IMR-90 (cell line): ENCODE results near the gene PLA2G15. TPM values are rescaled to one million over a fixed set of nuclear protein-coding genes. Genes with fewer than 3 reads are reported as not detected.
A peak's percentile ranks its signal among the peaks of the same experiment; 100 is the strongest.

Experiments
- ATAC-seq: fragments of 200-7000 bp; cut with Tn5 transposase; 2 replicates; pipeline ENCODE4 v1.9.1; 2020; ENCODE audit warnings: low read depth, mild to moderate bottlenecking, moderate library complexity
- BruUV-seq: library from RNA; stranded (reverse); fragments of 400-500 nt; replicated peaks from 2 replicates; lab custom pipeline; 2021; lab: Mats Ljungman, UMichigan
- CTCF ChIA-PET: fragments of 300-600 bp; formaldehyde crosslinking; extraction: SDS; loops from one replicate; lab custom pipeline; 2021; ENCODE audit warnings: antibody characterized with exemption; lab: Yijun Ruan, JAX
- POLR2A ChIA-PET: fragments of 300-600 bp; sonication (Branson Sonifier 250); formaldehyde crosslinking; loops from one replicate; lab custom pipeline; 2022; ENCODE audit warnings: antibody characterized with exemption; ENCODE audit not compliant: unreplicated experiment; lab: Charles Lee
- DNase-seq: peaks from one replicate; pipeline ENCODE4 v3.0.0; 2013
- H2AFZ ChIP-seq: replicated peaks from 2 replicates; pipeline ENCODE3; 2013; ENCODE audit warnings: low read length, mild to moderate bottlenecking; ENCODE audit not compliant: poor library complexity
- H2AK5ac ChIP-seq: 2 replicates; pipeline ENCODE4 v1.6.1; 2013; ENCODE audit warnings: low read depth, low read length, inconsistent platforms
- H2AK9ac ChIP-seq: replicated peaks from 2 replicates; pipeline ENCODE3; 2013; ENCODE audit warnings: mild to moderate bottlenecking, low read depth, low read length, moderate library complexity; ENCODE audit not compliant: poor library complexity
- H2BK120ac ChIP-seq: 2 replicates; pipeline ENCODE4 v1.6.1; 2013; ENCODE audit warnings: low read depth, low read length, inconsistent platforms
- H2BK15ac ChIP-seq: 3 replicates; pipeline ENCODE4 v1.6.1; 2013; ENCODE audit warnings: low read depth, low read length, inconsistent platforms
- H2BK20ac ChIP-seq: 2 replicates; pipeline ENCODE4 v1.6.1; 2013; ENCODE audit warnings: low read depth, mild to moderate bottlenecking, inconsistent platforms, low read length, moderate library complexity
- H2BK5ac ChIP-seq: 2 replicates; pipeline ENCODE4 v1.6.1; 2013; ENCODE audit warnings: mild to moderate bottlenecking, low read depth, low read length, inconsistent platforms; ENCODE audit not compliant: poor library complexity, severe bottlenecking
- H3K14ac ChIP-seq: replicated peaks from 2 replicates; pipeline ENCODE4 v1.6.1; 2013; ENCODE audit warnings: low read depth, low read length, inconsistent platforms
- H3K18ac ChIP-seq: 2 replicates; pipeline ENCODE4 v1.6.1; 2013; ENCODE audit warnings: low read depth, low read length, control low read depth
- H3K23ac ChIP-seq: 2 replicates; pipeline ENCODE4 v1.6.1; 2013; ENCODE audit warnings: low read depth, low read length, inconsistent platforms
- H3K27ac ChIP-seq: 2 replicates; pipeline ENCODE4 v1.5.1; 2013; ENCODE audit warnings: mild to moderate bottlenecking, control low read depth, low read length; ENCODE audit not compliant: insufficient read depth
- H3K27me3 ChIP-seq: 2 replicates; pipeline ENCODE4 v1.6.1; 2013; ENCODE audit warnings: low read length; ENCODE audit not compliant: control insufficient read depth, insufficient read depth
- H3K36me3 ChIP-seq: 2 replicates; pipeline ENCODE4 v1.6.1; 2013; ENCODE audit warnings: low read length, mixed read lengths; ENCODE audit not compliant: control insufficient read depth, insufficient read depth
- H3K4ac ChIP-seq: 2 replicates; pipeline ENCODE4 v1.6.1; 2013; ENCODE audit warnings: low read depth, low read length, inconsistent platforms
- H3K4me1 ChIP-seq: 2 replicates; pipeline ENCODE4 v1.6.1; 2013; ENCODE audit warnings: low read length, mixed read lengths; ENCODE audit not compliant: control insufficient read depth, insufficient read depth
- H3K4me2 ChIP-seq: 2 replicates; pipeline ENCODE4 v1.6.1; 2013; ENCODE audit warnings: low read depth, mild to moderate bottlenecking, control low read depth, low read length, moderate library complexity
- H3K4me3 ChIP-seq: 2 replicates; pipeline ENCODE4 v1.5.1; 2013; ENCODE audit warnings: low read depth, mild to moderate bottlenecking, control low read depth, low read length, moderate library complexity; ENCODE audit not compliant: insufficient read depth
- H3K56ac ChIP-seq: 2 replicates; pipeline ENCODE4 v1.6.1; 2013; ENCODE audit warnings: low read length, inconsistent platforms; ENCODE audit not compliant: insufficient read depth; ENCODE audit errors: extremely low read depth
- H3K79me1 ChIP-seq, 2 experiments: 2 replicates each; pipeline ENCODE4 v1.6.1; 2013; ENCODE audit warnings: low read length in 2 of 2, inconsistent platforms in 1 of 2, low read depth in 1 of 2
- H3K9ac ChIP-seq: 2 replicates; pipeline ENCODE4 v1.6.1; 2013; ENCODE audit warnings: low read depth, low read length, control low read depth
- H3K9me1 ChIP-seq: 2 replicates; pipeline ENCODE4 v1.6.1; 2013; ENCODE audit warnings: low read length, inconsistent platforms; ENCODE audit not compliant: insufficient read depth
- H3K9me3 ChIP-seq: 2 replicates; pipeline ENCODE4 v1.6.1; 2013; ENCODE audit warnings: low read length; ENCODE audit not compliant: control insufficient read depth, insufficient read depth
- H4K20me1 ChIP-seq: 2 replicates; pipeline ENCODE4 v1.6.1; 2013; ENCODE audit warnings: low read length, inconsistent platforms; ENCODE audit not compliant: insufficient read depth
- H4K5ac ChIP-seq: 2 replicates; pipeline ENCODE4 v1.6.1; 2013; ENCODE audit warnings: mild to moderate bottlenecking, low read depth, low read length, control low read depth
- H4K8ac ChIP-seq, 2 experiments: 2 replicates each; pipeline ENCODE4 v1.6.1; 2013; ENCODE audit warnings: low read depth in 2 of 2, low read length in 2 of 2, control low read depth in 1 of 2, inconsistent platforms in 1 of 2
- H4K91ac ChIP-seq: 2 replicates; pipeline ENCODE4 v1.6.1; 2013; ENCODE audit warnings: low read depth, low read length, inconsistent platforms; ENCODE audit not compliant: insufficient read depth
- MAZ ChIP-seq: IDR thresholded peaks from 2 replicates; pipeline ENCODE4 v1.6.1; 2012; ENCODE audit warnings: low read depth, mild to moderate bottlenecking, low read length, improper control_type of control experiment, moderate library complexity, borderline replicate concordance
- MXI1 ChIP-seq: IDR thresholded peaks from 2 replicates; pipeline ENCODE4 v1.6.1; 2012; ENCODE audit warnings: low read depth, mild to moderate bottlenecking, low read length, moderate library complexity, borderline replicate concordance
- WGBS, 2 experiments: methylation state at CpG; one replicate each; pipeline versions ENCODE4 v1.1.5 to v1.1.7; 2013; ENCODE audit warnings: missing lambda C conversion rate in 2 of 2; ENCODE audit not compliant: insufficient read length in 1 of 2; ENCODE audit errors: extremely low coverage in 2 of 2; 5-methylcytosine and 5-hydroxymethylcytosine counted together
- dilution Hi-C: fragments of 300-500 bp; cut with HindIII; formaldehyde crosslinking; loops from one replicate; pipeline ENCODE4 v1.14.3; 2018; ENCODE audit warnings: low sequenced_read_pairs; ENCODE audit not compliant: unreplicated experiment
- in situ Hi-C: fragments of 300-500 bp; cut with MboI; formaldehyde crosslinking; loops from 3 replicates; pipeline ENCODE4 v1.14.3; 2019; ENCODE audit warnings: low sequenced_read_pairs, inconsistent platforms, mixed read lengths
- intact Hi-C: fragments of 100-400 bp; cut with micrococcal nuclease; formaldehyde crosslinking; loops from 2 replicates; pipeline ENCODE4 v1.10.0; 2022
- polyA plus RNA-seq, 3 experiments: library from polyadenylated mRNA; depleted of rRNA; stranded (reverse); fragments of >200 nt; gene quantifications; 2 replicates each; pipeline ENCODE4 v1.2.3, GENCODE V29; 2012; ENCODE audit warnings: low replicate concordance in 1 of 3
- total RNA-seq: library from RNA; depleted of rRNA; stranded (reverse); fragments of >200 nt; gene quantifications from 2 replicates; pipeline ENCODE4 v1.2.3, GENCODE V29; 2012

The PLA2G15 gene
- total and polyA plus RNA-seq, 2 of the 4 experiments (the other 2 are of a cell fraction) = 19.5 to 31.7 TPM

DNA sequence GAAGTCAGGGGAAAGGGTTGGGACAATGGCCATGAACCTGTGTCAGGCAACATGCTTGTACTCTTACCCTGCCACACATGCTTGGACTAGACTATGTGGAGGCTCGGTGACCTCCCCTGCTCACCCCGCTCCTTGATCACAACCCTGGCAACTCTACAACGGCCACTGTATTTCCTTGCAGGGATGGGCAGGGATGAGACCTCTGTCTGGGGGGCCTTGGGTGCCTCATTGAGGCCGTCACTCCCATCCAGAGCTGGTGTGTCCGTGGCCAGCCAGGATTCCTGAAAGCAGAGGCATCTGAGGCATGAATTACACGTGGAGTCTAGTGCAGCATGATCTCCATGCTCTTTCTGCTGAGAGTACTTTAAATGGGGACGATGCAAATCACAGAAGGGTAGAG is 948 bp downstream of the PLA2G15 start:
- Histone ChIP-seq H3K56ac (no peak overlapping the region), H3K14ac (peak overlapping the region; percentile 74; the same call in 1 of the 2 replicates), H3K23ac (peak overlapping the region; percentile 70; the same call in 1 of the 2 replicates), H2BK15ac (no peak overlapping the region), H3K4me1 (peaks cover 14% of the 10 kb centered on the region), H3K79me1 (peaks cover 30 to 49% of the 10 kb centered on the region in 2 experiments), H2BK120ac (no peak overlapping the region), H4K20me1 (no peaks in the 10 kb centered on the region), H2BK5ac (no peak overlapping the region), H3K4me2 (peak overlapping the region; percentile 94), H4K8ac (no peak overlapping the region), H2AK5ac (peak overlapping the region; percentile 88), H3K4me3 (peak overlapping the region; percentile 86), H3K27ac (no peak overlapping the region), H3K9ac (no peak overlapping the region), H3K36me3 (peaks cover 7% of the 10 kb centered on the region), H2AK9ac (peak overlapping the region; percentile 96), H3K4ac (peak overlapping the region; percentile 45; the same call in 1 of the 2 replicates), H3K18ac (no peak overlapping the region), H3K9me3 (no peaks in the 10 kb centered on the region), H3K9me1 (peaks cover 27% of the 10 kb centered on the region), H3K27me3 (no peaks in the 10 kb centered on the region), H4K5ac (no peak overlapping the region), H4K91ac (no peak overlapping the region; the same call in 1 of the 2 replicates), H2BK20ac (no peak overlapping the region), H2AFZ (peak overlapping the region; percentile 100)
- in situ Hi-C loops (no loop called here), intact Hi-C loops (no loop called here), dilution Hi-C loops (no loop called here)
- ChIA-PET POLR2A (no interaction called here), CTCF (no interaction called here)
- 86% methylated on average over 3 of the region's 7 CpGs; no CpG with 5 or more reads in 1 of the 2 experiments for WGBS, 2 experiments
- DNase-seq (no peak), ATAC-seq (no peak)
- 0 out of 2 replicates have a peak, but pooled peaks have one; percentile 20 for TF ChIP-seq MXI1
- no peak for TF ChIP-seq MAZ
- BruUV-seq = no TSS peak
